ENCODE data around the gene HPGDS. TPM values are rescaled to one million over a fixed set of nuclear protein-coding genes. Genes with fewer than 3 reads are reported as not detected.

HPGDS gene
- total and polyA plus RNA-seq, 2 donors (not counting 1 experiment from before 2014, with no cell fraction given) = not detected

DNA sequence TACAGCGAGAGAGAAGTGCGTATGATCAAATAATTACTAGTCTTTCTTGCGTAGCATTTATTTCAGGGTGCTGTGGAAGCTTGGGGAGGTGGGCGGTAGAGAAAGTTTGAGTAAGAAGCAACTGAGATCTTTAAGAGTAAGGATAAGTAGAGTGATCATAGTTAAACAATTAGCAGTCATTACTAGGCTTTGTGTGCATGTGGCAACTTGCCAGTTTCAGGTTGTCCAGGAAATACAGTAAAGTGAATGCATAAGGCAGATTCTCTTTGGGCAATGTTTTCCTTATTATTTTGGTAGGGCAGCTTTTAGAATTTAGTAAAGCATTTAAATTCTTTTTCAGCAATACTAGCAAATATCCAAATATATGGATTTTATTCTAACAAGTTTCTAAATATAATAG lies 57.0 kb downstream of the HPGDS start:
- DNase-seq (no peak), ATAC-seq (ENCODE audit: low read depth) (no peak)
- Mint-ChIP-seq H3K4me1 (no peaks in the 10 kb centered on the region), H3K4me3 (no peak overlapping the region), H3K27ac (no peak overlapping the region), H3K9me3 (ENCODE audit: insufficient read depth) (no peaks in the 10 kb centered on the region), H3K27me3 (no peaks in the 10 kb centered on the region)
- intact Hi-C loops (cut with micrococcal nuclease) = no loop called here
- no peak overlapping the region for H3K27ac ChIP-seq (ENCODE audit: low read length in 2 of 2)
- H3K4me2 ChIP-seq (replicated peaks; ENCODE audit: low read depth, low read length, poor library complexity, severe bottlenecking) = no peak overlapping the region
- H2AFZ ChIP-seq (ENCODE audit: insufficient read depth, low read depth, low read length, poor library complexity, severe bottlenecking) = no peak overlapping the region
- H3K9me3 ChIP-seq (ENCODE audit: control extremely low read depth in 1 of 3, control insufficient read depth in 2 of 3, insufficient read depth in 1 of 3, low read length in 2 of 3) = no peaks in the 10 kb centered on the region
- ChIA-PET CTCF (no interaction called here), POLR2A (no interaction called here)
- no peak for TF ChIP-seq EZH2 (IDR thresholded peaks at IDR 0.05; ENCODE audit: borderline replicate concordance, insufficient read depth, low read depth, low read length, poor library complexity, severe bottlenecking)
- TF ChIP-seq, protein P1, sequence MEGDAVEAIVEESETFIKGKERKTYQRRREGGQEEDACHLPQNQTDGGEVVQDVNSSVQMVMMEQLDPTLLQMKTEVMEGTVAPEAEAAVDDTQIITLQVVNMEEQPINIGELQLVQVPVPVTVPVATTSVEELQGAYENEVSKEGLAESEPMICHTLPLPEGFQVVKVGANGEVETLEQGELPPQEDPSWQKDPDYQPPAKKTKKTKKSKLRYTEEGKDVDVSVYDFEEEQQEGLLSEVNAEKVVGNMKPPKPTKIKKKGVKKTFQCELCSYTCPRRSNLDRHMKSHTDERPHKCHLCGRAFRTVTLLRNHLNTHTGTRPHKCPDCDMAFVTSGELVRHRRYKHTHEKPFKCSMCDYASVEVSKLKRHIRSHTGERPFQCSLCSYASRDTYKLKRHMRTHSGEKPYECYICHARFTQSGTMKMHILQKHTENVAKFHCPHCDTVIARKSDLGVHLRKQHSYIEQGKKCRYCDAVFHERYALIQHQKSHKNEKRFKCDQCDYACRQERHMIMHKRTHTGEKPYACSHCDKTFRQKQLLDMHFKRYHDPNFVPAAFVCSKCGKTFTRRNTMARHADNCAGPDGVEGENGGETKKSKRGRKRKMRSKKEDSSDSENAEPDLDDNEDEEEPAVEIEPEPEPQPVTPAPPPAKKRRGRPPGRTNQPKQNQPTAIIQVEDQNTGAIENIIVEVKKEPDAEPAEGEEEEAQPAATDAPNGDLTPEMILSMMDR (IDR thresholded peaks at IDR 0.05) = no peak
- no peaks in the 10 kb centered on the region for H3K27me3 ChIP-seq (replicated peaks in 1 of 4; ENCODE audit: control extremely low read depth in 1 of 4, control insufficient read depth in 3 of 4, insufficient read depth in 4 of 4, low read length in 3 of 4)
- H3K9ac ChIP-seq (ENCODE audit: low read length) = no peak overlapping the region
- H3K4me3 ChIP-seq (ENCODE audit: control extremely low read depth in 1 of 5, extremely low read depth in 1 of 5, insufficient read depth in 1 of 5, low read depth in 2 of 5, low read length in 4 of 5) = no peak overlapping the region
- WGBS (ENCODE audit: insufficient coverage) = 100% methylated on average over 1 of the region's 4 CpGs
- peaks cover 8 to 36% of the 10 kb centered on the region in 2 experiments for H3K36me3 ChIP-seq (replicated peaks in 1 of 2; ENCODE audit: control extremely low read depth in 1 of 2, control insufficient read depth in 1 of 2, extremely low read depth in 1 of 2, insufficient read depth in 2 of 2, low read length in 1 of 2)
- H3K79me2 ChIP-seq (ENCODE audit: control insufficient read depth, insufficient read depth, low read length) = no peaks in the 10 kb centered on the region
- no peaks in the 10 kb centered on the region for H3K4me1 ChIP-seq (ENCODE audit: control insufficient read depth in 2 of 2, insufficient read depth in 2 of 2, low read length in 2 of 2)
- no peaks in the 10 kb centered on the region for H4K20me1 ChIP-seq (ENCODE audit: control insufficient read depth, insufficient read depth, low read length, poor library complexity, severe bottlenecking)

GRCh38 chr4:94284889-94285288 lies 57.7 kb downstream of the HPGDS start:
- intact Hi-C loops (cut with micrococcal nuclease) = no loop called here
- no peaks in the 10 kb centered on the region for H3K9me3 ChIP-seq (ENCODE audit: control extremely low read depth in 1 of 3, control insufficient read depth in 2 of 3, insufficient read depth in 1 of 3, low read length in 2 of 3)
- no peak overlapping the region for H3K4me2 ChIP-seq (replicated peaks; ENCODE audit: low read depth, low read length, poor library complexity, severe bottlenecking)
- no peak overlapping the region for H2AFZ ChIP-seq (ENCODE audit: insufficient read depth, low read depth, low read length, poor library complexity, severe bottlenecking)
- H3K27me3 Mint-ChIP-seq = no peaks in the 10 kb centered on the region
- H3K27ac ChIP-seq (ENCODE audit: low read length in 2 of 2) = no peak overlapping the region
- H3K4me3 ChIP-seq (ENCODE audit: control extremely low read depth in 1 of 5, extremely low read depth in 1 of 5, insufficient read depth in 1 of 5, low read depth in 2 of 5, low read length in 4 of 5) = no peak overlapping the region
- H3K4me1 Mint-ChIP-seq = no peaks in the 10 kb centered on the region
- ChIA-PET POLR2A (no interaction called here), CTCF (no interaction called here)
- no peaks in the 10 kb centered on the region for H3K79me2 ChIP-seq (ENCODE audit: control insufficient read depth, insufficient read depth, low read length)
- H3K9me3 Mint-ChIP-seq (ENCODE audit: insufficient read depth) = no peaks in the 10 kb centered on the region
- H3K4me1 ChIP-seq (ENCODE audit: control insufficient read depth in 2 of 2, insufficient read depth in 2 of 2, low read length in 2 of 2) = no peaks in the 10 kb centered on the region
- ATAC-seq (ENCODE audit: low read depth) (no peak), DNase-seq (no peak)
- peaks cover 8 to 36% of the 10 kb centered on the region in 2 experiments for H3K36me3 ChIP-seq (replicated peaks in 1 of 2; ENCODE audit: control extremely low read depth in 1 of 2, control insufficient read depth in 1 of 2, extremely low read depth in 1 of 2, insufficient read depth in 2 of 2, low read length in 1 of 2)
- H3K9ac ChIP-seq (ENCODE audit: low read length) = no peak overlapping the region
- no peaks in the 10 kb centered on the region for H4K20me1 ChIP-seq (ENCODE audit: control insufficient read depth, insufficient read depth, low read length, poor library complexity, severe bottlenecking)
- no peaks in the 10 kb centered on the region for H3K27me3 ChIP-seq (replicated peaks in 1 of 4; ENCODE audit: control extremely low read depth in 1 of 4, control insufficient read depth in 3 of 4, insufficient read depth in 4 of 4, low read length in 3 of 4)
- no peak overlapping the region for H3K4me3 Mint-ChIP-seq
- H3K27ac Mint-ChIP-seq = no peak overlapping the region
- no CpG with 5 or more reads among the region's 1 CpG for WGBS (ENCODE audit: insufficient coverage)
- TF ChIP-seq, protein P1 (IDR thresholded peaks at IDR 0.05) = no peak

Data from B cell (primary cell).